Measurements from ENCODE around the gene DCC. TPM values are rescaled to one million over a fixed set of nuclear protein-coding genes. Genes with fewer than 3 reads are reported as not detected.

DCC gene
- total and polyA plus RNA-seq, 2 donors (not counting 1 experiment from before 2014, with no cell fraction given) = 0.14 TPM; not detected in 1

DNA sequence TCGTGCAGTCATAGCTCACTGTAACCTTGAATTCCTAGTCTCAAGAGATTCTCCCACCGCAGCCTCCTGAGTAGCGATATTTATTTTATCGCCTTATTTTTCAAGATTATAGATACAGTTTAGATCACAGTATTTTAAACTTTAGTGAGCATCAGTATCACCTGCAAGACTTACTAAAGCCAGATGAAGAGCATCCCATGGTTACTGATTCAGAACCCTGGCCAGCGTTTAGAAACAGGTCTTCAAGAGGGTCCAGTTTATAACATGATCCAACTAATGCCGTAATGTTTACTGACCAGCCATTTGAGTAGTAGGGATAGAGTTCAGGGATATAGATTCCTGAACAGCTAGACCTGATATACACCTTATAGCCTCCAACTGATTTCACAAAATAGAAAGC is 146.1 kb downstream of the DCC start:
- Histone ChIP-seq H3K27ac (ENCODE audit: insufficient read depth, low read length) (no peak overlapping the region), H3K36me3 (ENCODE audit: control insufficient read depth, insufficient read depth, low read length) (no peaks in the 10 kb centered on the region), H3K4me2 (ENCODE audit: extremely low read depth, insufficient read depth, low read length) (no peak overlapping the region), H3K9me3 (ENCODE audit: control insufficient read depth, insufficient read depth, low read depth, low read length) (no peaks in the 10 kb centered on the region), H3K9ac (ENCODE audit: insufficient read depth, low read length) (no peak overlapping the region), H3K79me2 (ENCODE audit: control insufficient read depth, insufficient read depth, low read length) (no peaks in the 10 kb centered on the region), H3K27me3 (ENCODE audit: control insufficient read depth, insufficient read depth, low read length) (no peaks in the 10 kb centered on the region), H4K20me1 (ENCODE audit: control insufficient read depth, extremely low read depth, insufficient read depth, low read length) (no peaks in the 10 kb centered on the region), H2AFZ (ENCODE audit: low read length) (no peak overlapping the region), H3K4me1 (ENCODE audit: control insufficient read depth, extremely low read depth, insufficient read depth, low read length) (no peaks in the 10 kb centered on the region), H3K4me3 (replicated peaks in 1 of 4; ENCODE audit: control extremely low read depth in 1 of 4, insufficient read depth in 1 of 4, low read depth in 3 of 4, low read length in 4 of 4) (no peak overlapping the region)
- no peak for DNase-seq (ENCODE audit: low read depth in 2 of 2)
- TF ChIP-seq EZH2 (IDR thresholded peaks at IDR 0.05; ENCODE audit: low read length, missing control alignments) (no peak), CTCF (conservative IDR thresholded peaks at IDR 0.05 in 1 of 2, IDR thresholded peaks at IDR 0.05 in 1 of 2; ENCODE audit: low read depth in 1 of 2, low read length in 2 of 2) (no peak)

DNA sequence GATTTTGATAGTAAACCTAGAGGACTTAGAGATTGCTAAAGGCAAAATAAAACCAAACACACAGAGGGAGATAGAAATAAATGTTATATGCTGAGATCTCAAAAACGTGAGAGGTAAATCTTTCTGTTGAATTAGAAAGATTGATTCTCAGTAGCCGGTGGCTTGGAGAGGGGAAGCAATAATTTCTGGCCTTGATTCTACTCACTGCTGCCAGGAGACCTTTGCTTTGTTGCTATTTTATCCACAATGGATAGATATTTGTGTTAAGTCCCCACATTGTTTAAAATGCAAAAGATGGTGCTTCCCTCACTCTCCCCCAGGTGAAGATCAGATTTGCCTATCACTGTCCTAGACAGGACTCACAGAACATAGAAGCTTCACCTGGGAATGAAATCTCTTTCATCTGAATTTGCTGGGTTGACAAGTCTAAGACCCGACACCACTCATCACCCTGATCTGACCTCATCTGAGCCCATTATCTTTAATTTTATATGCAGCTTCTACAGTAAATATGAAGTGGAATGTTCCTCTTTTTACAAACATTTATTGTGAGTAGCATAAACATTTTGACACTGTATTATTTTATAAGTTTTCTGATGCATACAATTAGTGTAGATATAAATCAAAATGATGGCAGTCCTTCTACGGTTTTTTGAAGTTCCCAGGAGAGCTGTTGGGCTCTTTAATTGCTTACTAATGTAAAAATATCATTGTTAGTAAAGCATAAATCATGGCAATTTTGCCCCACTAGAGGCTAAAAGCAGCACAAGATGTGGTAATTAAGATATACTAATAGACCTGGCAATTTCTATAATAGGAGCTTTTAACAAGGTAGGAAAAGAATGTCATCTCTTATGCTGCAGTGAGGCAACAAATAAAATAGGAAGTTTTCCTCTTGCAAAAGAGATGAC is 149.7 kb downstream of the DCC start:
- no peaks in the 10 kb centered on the region for H3K4me1 ChIP-seq (ENCODE audit: control insufficient read depth, extremely low read depth, insufficient read depth, low read length)
- H3K36me3 ChIP-seq (ENCODE audit: control insufficient read depth, insufficient read depth, low read length) = no peaks in the 10 kb centered on the region
- no peaks in the 10 kb centered on the region for H4K20me1 ChIP-seq (ENCODE audit: control insufficient read depth, extremely low read depth, insufficient read depth, low read length)
- H3K9me3 ChIP-seq (ENCODE audit: control insufficient read depth, insufficient read depth, low read depth, low read length) = no peaks in the 10 kb centered on the region
- no peak overlapping the region for H3K27ac ChIP-seq (ENCODE audit: insufficient read depth, low read length)
- no peaks in the 10 kb centered on the region for H3K79me2 ChIP-seq (ENCODE audit: control insufficient read depth, insufficient read depth, low read length)
- H3K27me3 ChIP-seq (ENCODE audit: control insufficient read depth, insufficient read depth, low read length) = no peaks in the 10 kb centered on the region
- H3K4me2 ChIP-seq (ENCODE audit: extremely low read depth, insufficient read depth, low read length) = no peak overlapping the region
- no peak for TF ChIP-seq CTCF (conservative IDR thresholded peaks at IDR 0.05 in 1 of 2, IDR thresholded peaks at IDR 0.05 in 1 of 2; ENCODE audit: low read depth in 1 of 2, low read length in 2 of 2)
- no peak for TF ChIP-seq EZH2 (IDR thresholded peaks at IDR 0.05; ENCODE audit: low read length, missing control alignments)
- DNase-seq (ENCODE audit: low read depth in 2 of 2) = no peak
- no peak overlapping the region for H2AFZ ChIP-seq (ENCODE audit: low read length)
- no peak overlapping the region for H3K9ac ChIP-seq (ENCODE audit: insufficient read depth, low read length)
- H3K4me3 ChIP-seq (replicated peaks in 1 of 4; ENCODE audit: control extremely low read depth in 1 of 4, insufficient read depth in 1 of 4, low read depth in 3 of 4, low read length in 4 of 4) = no peak overlapping the region

DNA sequence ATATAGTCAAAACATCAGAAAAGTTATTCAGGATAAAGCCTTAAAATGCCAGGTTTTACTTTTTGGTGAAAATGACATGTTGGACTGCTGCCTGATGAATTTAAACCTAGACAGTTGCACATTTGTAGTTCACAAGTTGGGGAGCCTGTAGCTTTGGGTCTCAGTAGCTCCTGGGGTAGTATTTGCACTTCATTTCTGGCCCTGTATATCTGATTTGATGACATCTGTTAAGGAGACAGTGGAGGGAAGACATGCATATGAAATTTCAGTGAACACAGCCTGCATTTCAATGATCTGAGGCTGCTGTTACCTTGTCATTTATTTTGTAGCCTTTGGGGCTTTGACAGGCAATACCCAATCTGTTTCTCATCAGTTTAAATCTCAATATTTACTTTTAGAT is 156.4 kb downstream of the DCC start:
- H2AFZ ChIP-seq (ENCODE audit: low read length) = no peak overlapping the region

More for the DNA sequence above, 156.4 kb downstream of the DCC start:
- no peaks in the 10 kb centered on the region for H3K4me1 ChIP-seq (ENCODE audit: control insufficient read depth, extremely low read depth, insufficient read depth, low read length)
- H3K79me2 ChIP-seq (ENCODE audit: control insufficient read depth, insufficient read depth, low read length) = no peaks in the 10 kb centered on the region
- no peak for TF ChIP-seq CTCF (conservative IDR thresholded peaks at IDR 0.05 in 1 of 2, IDR thresholded peaks at IDR 0.05 in 1 of 2; ENCODE audit: low read depth in 1 of 2, low read length in 2 of 2)
- no peak for TF ChIP-seq EZH2 (IDR thresholded peaks at IDR 0.05; ENCODE audit: low read length, missing control alignments)
- H3K36me3 ChIP-seq (ENCODE audit: control insufficient read depth, insufficient read depth, low read length) = no peaks in the 10 kb centered on the region
- H3K4me2 ChIP-seq (ENCODE audit: extremely low read depth, insufficient read depth, low read length) = no peak overlapping the region
- no peak overlapping the region for H3K9ac ChIP-seq (ENCODE audit: insufficient read depth, low read length)
- H3K9me3 ChIP-seq (ENCODE audit: control insufficient read depth, insufficient read depth, low read depth, low read length) = no peaks in the 10 kb centered on the region
- DNase-seq (ENCODE audit: low read depth in 2 of 2) = no peak
- H3K27me3 ChIP-seq (ENCODE audit: control insufficient read depth, insufficient read depth, low read length) = no peaks in the 10 kb centered on the region
- no peaks in the 10 kb centered on the region for H4K20me1 ChIP-seq (ENCODE audit: control insufficient read depth, extremely low read depth, insufficient read depth, low read length)
- H3K4me3 ChIP-seq (replicated peaks in 1 of 4; ENCODE audit: control extremely low read depth in 1 of 4, insufficient read depth in 1 of 4, low read depth in 3 of 4, low read length in 4 of 4) = no peak overlapping the region
- no peak overlapping the region for H3K27ac ChIP-seq (ENCODE audit: insufficient read depth, low read length)

All from fibroblast of lung (primary cell).